Cerebellar cortex (tissue), 1 donor: ENCODE results near the gene SCNN1B.
A peak's percentile ranks its signal among the peaks of the same experiment; 100 is the strongest.
"Not testable (repeated sequence)": the region's sequence is repeated elsewhere in the genome, so short reads cannot be mapped to it uniquely, and the experiment has no call there.

Experiments
- DNase-seq: peaks from one replicate; pipeline ENCODE4 v3.0.0-alpha.2; 2015; ENCODE audit warnings: low spot score

The SCNN1B gene

GRCh38 chr16:23355106-23355670 lies 53.1 kb downstream of the SCNN1B start:
- no peak for DNase-seq

GRCh38 chr16:23356941-23357340 lies 54.8 kb downstream of the SCNN1B start:
- DNase-seq: no peak

GRCh38 chr16:23357761-23358290 lies 55.7 kb downstream of the SCNN1B start:
- no peak for DNase-seq

- no peak for DNase-seq
These were observed 57.1 kb downstream of the SCNN1B start for GRCh38 chr16:23359092-23359760.

- peak; percentile 22 for DNase-seq
These were observed 60.6 kb downstream of the SCNN1B start for GRCh38 chr16:23362460-23363317.

GRCh38 chr16:23365602-23366240 lies 63.6 kb downstream of the SCNN1B start:
- DNase-seq: no peak

- DNase-seq: not testable (repeated sequence)
These were observed 64.2 kb downstream of the SCNN1B start for GRCh38 chr16:23366341-23366740.

GRCh38 chr16:23367564-23367963 lies 65.5 kb downstream of the SCNN1B start:
- no peak for DNase-seq

- no peak for DNase-seq
These were observed 65.9 kb downstream of the SCNN1B start for GRCh38 chr16:23367988-23368387.

- DNase-seq: no peak
These were observed 66.4 kb downstream of the SCNN1B start for GRCh38 chr16:23368469-23368868.

- no peak for DNase-seq
These were observed 67.3 kb downstream of the SCNN1B start for GRCh38 chr16:23369416-23369815.

- no peak for DNase-seq
These were observed 69.3 kb downstream of the SCNN1B start for GRCh38 chr16:23371368-23371767.

- DNase-seq: no peak
These were observed 71.5 kb downstream of the SCNN1B start for GRCh38 chr16:23373436-23374219.

GRCh38 chr16:23374721-23375510 lies 72.8 kb downstream of the SCNN1B start:
- DNase-seq: no peak

- no peak for DNase-seq
These were observed 73.5 kb downstream of the SCNN1B start for GRCh38 chr16:23375643-23376042.

GRCh38 chr16:23377071-23377931 lies 75.2 kb downstream of the SCNN1B start:
- DNase-seq: no peak

- no peak for DNase-seq
These were observed 76.2 kb downstream of the SCNN1B start for GRCh38 chr16:23378256-23378655.

GRCh38 chr16:23378921-23379320 lies 76.8 kb downstream of the SCNN1B start:
- DNase-seq: no peak

- no peak for DNase-seq
These were observed 77.6 kb downstream of the SCNN1B start for GRCh38 chr16:23379707-23380106.

- DNase-seq: no peak
These were observed 78.4 kb downstream of the SCNN1B start for GRCh38 chr16:23380501-23380951.
